Tibial nerve (tissue), 4 donors: ENCODE results near the gene EGF. TPM values are rescaled to one million over a fixed set of nuclear protein-coding genes. Genes with fewer than 3 reads are reported as not detected.

Experiments used
- DNase-seq, 2 donors: peaks; one replicate each; pipeline ENCODE4 v3.0.0-alpha.2; 2019; ENCODE audit warnings: low spot score in 2 of 2
- H3K27ac ChIP-seq, 4 donors: fragments of 200-600 bp; sonication (generic) in 3 of 4; one replicate each; pipeline ENCODE4 v1.5.1; 2017 to 2019; ENCODE audit warnings: mild to moderate bottlenecking in 1 of 4
- H3K27me3 ChIP-seq, 2 donors: fragments of 200-600 bp; sonication (generic) in 1 of 2; one replicate each; pipeline versions ENCODE4 v1.5.1 to v1.6.0; 2017 to 2019
- H3K36me3 ChIP-seq, 3 donors: fragments of 200-600 bp; sonication (generic); one replicate each; pipeline ENCODE4 v1.5.1; 2018 to 2019
- H3K4me1 ChIP-seq, 4 donors: fragments of 200-600 bp; sonication (generic) in 3 of 4; one replicate each; pipeline ENCODE4 v1.5.1; 2017 to 2019
- H3K4me3 ChIP-seq, 4 donors: fragments of 200-600 bp; sonication (generic) in 3 of 4; one replicate each; pipeline ENCODE4 v1.5.1; 2017 to 2019; ENCODE audit warnings: mild to moderate bottlenecking in 1 of 4, moderate library complexity in 1 of 4
- H3K9me3 ChIP-seq, 4 donors: fragments of 200-600 bp; sonication (generic) in 3 of 4; one replicate each; pipeline ENCODE4 v1.5.1; 2017 to 2019
- CTCF ChIP-seq, 5 experiments: fragments of 200-600 bp in 3 of 5; fragments of 450-650 bp in 2 of 5; sonication (generic) in 3 of 5; IDR thresholded peaks; one replicate each; pipeline ENCODE4 v1.5.1; 2016 to 2019; ENCODE audit warnings: antibody characterized with exemption in 5 of 5, mild to moderate bottlenecking in 3 of 5, moderate library complexity in 2 of 5
- EP300 ChIP-seq, 2 donors: sonication (generic); formaldehyde crosslinking; IDR thresholded peaks; one replicate each; pipeline ENCODE4 v1.6.1; 2017; ENCODE audit warnings: antibody characterized with exemption in 2 of 2, mild to moderate bottlenecking in 1 of 2
- POLR2A ChIP-seq, 2 donors: fragments of 450-650 bp; IDR thresholded peaks; one replicate each; pipeline ENCODE4 v1.6.1; 2017; ENCODE audit warnings: antibody characterized with exemption in 2 of 2, mild to moderate bottlenecking in 2 of 2, moderate library complexity in 2 of 2
- WGBS, 2 donors: methylation state at CpG; one replicate each; pipeline ENCODE4 v1.1.5; 2018; 5-methylcytosine and 5-hydroxymethylcytosine counted together
- total RNA-seq, 4 donors: library from RNA; depleted of rRNA; stranded (reverse); fragments of >200 nt; gene quantifications; one replicate each; pipeline ENCODE4 v1.1.0, GENCODE V29; 2016

EGF gene
- total RNA-seq, 4 donors from 2014 or later: 0.42 to 1.6 TPM; not detected in 2

DNA sequence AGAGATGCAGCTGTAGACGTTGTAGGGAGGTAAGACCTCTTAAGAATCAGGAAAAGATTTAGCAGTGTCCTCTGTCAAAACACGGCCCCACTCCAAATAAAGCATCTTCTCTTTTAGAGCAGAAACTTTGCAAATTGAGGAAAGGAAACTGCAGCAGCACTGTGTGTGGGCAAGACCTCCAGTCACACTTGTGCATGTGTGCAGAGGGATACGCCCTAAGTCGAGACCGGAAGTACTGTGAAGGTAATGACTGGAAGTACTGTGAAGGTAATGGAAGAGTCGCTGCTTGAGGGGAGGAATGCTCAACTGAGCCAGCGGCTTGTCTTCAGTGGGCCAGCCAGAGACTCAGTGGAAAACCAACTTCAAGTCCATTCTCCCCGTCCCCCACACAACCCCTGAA, 46.5 kb downstream of the EGF start:
- WGBS, 2 donors: 82 to 86% methylated on average over 8 of the region's 8 CpGs
- no peaks in the 10 kb centered on the region for H3K9me3 ChIP-seq
- TF ChIP-seq POLR2A (IDR thresholded peaks at IDR 0.05) (no peak), CTCF (IDR thresholded peaks at IDR 0.05) (no peak), EP300 (IDR thresholded peaks at IDR 0.05) (no peak)
- no peak overlapping the region for H3K27ac ChIP-seq
- no peaks in the 10 kb centered on the region for H3K36me3 ChIP-seq
- no peak for DNase-seq
- H3K4me1 ChIP-seq: no peaks in the 10 kb centered on the region
- H3K27me3 ChIP-seq: no peaks in the 10 kb centered on the region
- H3K4me3 ChIP-seq: no peak overlapping the region

DNA sequence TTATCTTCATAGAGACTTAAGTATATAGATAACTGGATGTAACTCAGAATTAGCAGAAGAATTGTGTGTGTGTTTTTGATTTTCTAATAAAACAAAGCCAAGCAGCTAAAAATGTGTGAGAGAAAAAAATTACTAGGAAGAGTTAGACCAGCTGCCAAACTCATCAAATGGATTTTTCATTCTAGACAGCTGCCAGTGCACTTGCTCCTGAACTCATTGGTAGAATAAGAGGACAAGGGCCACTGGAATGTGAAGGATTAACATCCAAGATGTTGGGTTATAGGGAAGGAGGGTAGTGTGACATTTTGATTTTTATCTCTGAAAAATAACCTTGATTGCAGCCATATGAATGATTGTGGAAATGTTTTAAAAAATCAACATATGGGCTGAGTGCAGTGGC, 49.7 kb downstream of the EGF start:
- DNase-seq: no peak
- Histone ChIP-seq H3K4me1 (no peaks in the 10 kb centered on the region), H3K27me3 (no peaks in the 10 kb centered on the region), H3K36me3 (no peaks in the 10 kb centered on the region), H3K4me3 (no peak overlapping the region), H3K9me3 (no peaks in the 10 kb centered on the region), H3K27ac (no peak overlapping the region)
- no peak for TF ChIP-seq POLR2A (IDR thresholded peaks at IDR 0.05)
- TF ChIP-seq EP300 (IDR thresholded peaks at IDR 0.05): no peak
- no peak for TF ChIP-seq CTCF (IDR thresholded peaks at IDR 0.05)

GRCh38 chr4:109966891-109967481, 54.3 kb downstream of the EGF start:
- no peak overlapping the region for H3K27ac ChIP-seq
- H3K4me1 ChIP-seq: no peaks in the 10 kb centered on the region
- no peaks in the 10 kb centered on the region for H3K36me3 ChIP-seq
- no peak for DNase-seq
- no peaks in the 10 kb centered on the region for H3K9me3 ChIP-seq
- H3K4me3 ChIP-seq: no peak overlapping the region
- TF ChIP-seq EP300 (IDR thresholded peaks at IDR 0.05) (no peak), CTCF (IDR thresholded peaks at IDR 0.05) (no peak), POLR2A (IDR thresholded peaks at IDR 0.05) (no peak)
- 58 to 69% methylated on average over 2 of the region's 2 CpGs for WGBS, 2 donors
- no peaks in the 10 kb centered on the region for H3K27me3 ChIP-seq

DNA sequence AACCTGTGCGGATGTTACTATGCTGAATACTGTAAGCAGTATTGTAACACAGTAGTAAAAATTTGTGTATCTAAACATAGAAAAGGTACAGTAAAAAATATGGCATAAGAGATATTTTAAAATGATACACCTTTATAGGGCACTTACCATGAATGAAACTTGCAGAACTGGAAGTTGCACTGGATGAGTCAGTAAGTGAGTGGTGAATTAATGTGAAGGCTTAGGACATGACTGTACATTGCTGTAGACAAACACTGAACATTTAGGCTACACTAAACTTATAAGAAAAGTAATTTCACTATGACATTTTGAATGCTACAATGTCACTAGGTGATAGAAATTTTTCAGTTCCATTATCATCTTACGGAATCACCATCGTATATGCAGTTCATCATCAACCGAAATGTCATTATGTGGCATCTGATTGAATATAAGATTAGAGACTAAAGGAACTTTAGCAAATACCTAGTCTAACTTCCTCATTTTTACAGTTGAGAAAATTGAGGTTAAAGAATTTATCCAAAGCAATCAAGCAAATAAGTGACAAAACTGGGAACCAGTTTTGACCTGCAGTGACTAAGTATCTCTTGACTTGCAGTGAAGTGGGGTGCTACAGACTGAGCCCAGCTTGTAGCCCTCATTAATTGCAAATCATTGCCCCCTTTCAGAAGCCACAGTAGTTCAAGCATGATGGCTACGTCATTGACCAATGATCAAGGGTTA, 55.3 kb downstream of the EGF start:
- 87 to 89% methylated on average over 5 of the region's 5 CpGs for WGBS, 2 donors
- Histone ChIP-seq H3K27me3 (no peaks in the 10 kb centered on the region), H3K36me3 (no peaks in the 10 kb centered on the region), H3K4me3 (no peak overlapping the region), H3K27ac (no peak overlapping the region), H3K9me3 (no peaks in the 10 kb centered on the region), H3K4me1 (no peaks in the 10 kb centered on the region)
- no peak for DNase-seq
- TF ChIP-seq POLR2A (IDR thresholded peaks at IDR 0.05) (no peak), EP300 (IDR thresholded peaks at IDR 0.05) (no peak), CTCF (IDR thresholded peaks at IDR 0.05) (no peak)

GRCh38 chr4:109969087-109969486, 56.4 kb downstream of the EGF start:
- no peak overlapping the region for H3K27ac ChIP-seq
- DNase-seq: no peak
- H3K9me3 ChIP-seq: no peaks in the 10 kb centered on the region
- no peaks in the 10 kb centered on the region for H3K4me1 ChIP-seq
- WGBS, 2 donors: 55 to 66% methylated on average over 3 of the region's 3 CpGs
- TF ChIP-seq EP300 (IDR thresholded peaks at IDR 0.05) (no peak), CTCF (IDR thresholded peaks at IDR 0.05) (no peak), POLR2A (IDR thresholded peaks at IDR 0.05) (no peak)
- no peaks in the 10 kb centered on the region for H3K27me3 ChIP-seq
- no peak overlapping the region for H3K4me3 ChIP-seq
- no peaks in the 10 kb centered on the region for H3K36me3 ChIP-seq
